Endothelial cell of umbilical vein (primary cell): ENCODE data around the gene SLC7A10.

Source experiments
- POLR2A ChIP-seq: IDR thresholded peaks from 2 replicates; pipeline ENCODE4 v1.6.1; 2012; ENCODE audit warnings: low read depth, mild to moderate bottlenecking, control low read depth, low read length
- TF ChIP-seq, protein P1 (sequence below), 2 donors: IDR thresholded peaks; 1 replicate in 1 of 2; 2 replicates in 1 of 2; pipeline ENCODE4 v1.5.1; 2011; ENCODE audit warnings: low read length in 2 of 2, mild to moderate bottlenecking in 2 of 2, moderate library complexity in 2 of 2, control low read depth in 1 of 2, inconsistent platforms in 1 of 2, low read depth in 1 of 2; ENCODE audit not compliant: insufficient read depth in 1 of 2; ENCODE audit errors: extremely low read depth in 1 of 2

DNA sequence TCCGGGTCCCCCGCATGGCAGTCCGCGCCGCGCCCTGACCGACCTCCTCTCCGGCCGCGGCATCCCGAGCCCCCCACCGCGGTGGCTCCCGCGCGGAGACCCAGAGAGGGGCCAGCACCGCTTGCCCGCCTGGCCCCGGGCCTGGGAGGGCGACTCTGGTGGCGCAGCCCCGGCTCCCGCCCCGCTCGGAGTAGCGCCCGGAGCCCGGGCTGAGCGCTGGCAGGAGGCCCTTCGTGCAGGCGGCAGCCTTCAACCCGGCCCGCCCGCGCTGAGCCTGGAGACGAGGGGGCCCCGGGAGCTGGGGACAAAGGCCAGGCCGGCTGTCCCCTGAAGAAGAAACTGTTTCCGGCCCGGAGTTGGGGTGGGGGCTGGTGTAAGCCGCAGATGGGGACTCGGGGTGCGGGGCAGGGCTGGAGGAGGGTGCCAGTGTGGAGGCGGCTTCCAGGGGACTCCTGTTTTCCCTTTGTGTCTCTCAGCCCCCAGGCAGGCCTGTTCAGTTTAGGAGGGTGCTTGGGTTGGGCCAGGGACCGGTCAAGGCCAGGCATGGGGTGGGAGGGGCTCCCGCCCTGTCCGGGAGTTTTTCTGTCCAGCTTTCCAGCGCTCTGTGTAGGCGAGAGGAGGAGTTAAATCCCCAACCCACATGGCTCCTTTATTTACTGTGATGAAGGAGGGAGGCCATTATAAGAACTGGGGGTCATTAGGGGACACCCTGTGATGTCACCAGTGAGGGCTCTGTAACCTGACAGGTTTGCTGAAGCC lies 30.6 kb downstream of the SLC7A10 start:
- TF ChIP-seq, protein P1, sequence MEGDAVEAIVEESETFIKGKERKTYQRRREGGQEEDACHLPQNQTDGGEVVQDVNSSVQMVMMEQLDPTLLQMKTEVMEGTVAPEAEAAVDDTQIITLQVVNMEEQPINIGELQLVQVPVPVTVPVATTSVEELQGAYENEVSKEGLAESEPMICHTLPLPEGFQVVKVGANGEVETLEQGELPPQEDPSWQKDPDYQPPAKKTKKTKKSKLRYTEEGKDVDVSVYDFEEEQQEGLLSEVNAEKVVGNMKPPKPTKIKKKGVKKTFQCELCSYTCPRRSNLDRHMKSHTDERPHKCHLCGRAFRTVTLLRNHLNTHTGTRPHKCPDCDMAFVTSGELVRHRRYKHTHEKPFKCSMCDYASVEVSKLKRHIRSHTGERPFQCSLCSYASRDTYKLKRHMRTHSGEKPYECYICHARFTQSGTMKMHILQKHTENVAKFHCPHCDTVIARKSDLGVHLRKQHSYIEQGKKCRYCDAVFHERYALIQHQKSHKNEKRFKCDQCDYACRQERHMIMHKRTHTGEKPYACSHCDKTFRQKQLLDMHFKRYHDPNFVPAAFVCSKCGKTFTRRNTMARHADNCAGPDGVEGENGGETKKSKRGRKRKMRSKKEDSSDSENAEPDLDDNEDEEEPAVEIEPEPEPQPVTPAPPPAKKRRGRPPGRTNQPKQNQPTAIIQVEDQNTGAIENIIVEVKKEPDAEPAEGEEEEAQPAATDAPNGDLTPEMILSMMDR (IDR thresholded peaks at IDR 0.05; ENCODE audit: extremely low read depth in 1 of 2, insufficient read depth in 1 of 2, low read depth in 1 of 2, low read length in 2 of 2): no peak
- no peak for TF ChIP-seq POLR2A
